ENCODE data around the gene NOP53.

DNA sequence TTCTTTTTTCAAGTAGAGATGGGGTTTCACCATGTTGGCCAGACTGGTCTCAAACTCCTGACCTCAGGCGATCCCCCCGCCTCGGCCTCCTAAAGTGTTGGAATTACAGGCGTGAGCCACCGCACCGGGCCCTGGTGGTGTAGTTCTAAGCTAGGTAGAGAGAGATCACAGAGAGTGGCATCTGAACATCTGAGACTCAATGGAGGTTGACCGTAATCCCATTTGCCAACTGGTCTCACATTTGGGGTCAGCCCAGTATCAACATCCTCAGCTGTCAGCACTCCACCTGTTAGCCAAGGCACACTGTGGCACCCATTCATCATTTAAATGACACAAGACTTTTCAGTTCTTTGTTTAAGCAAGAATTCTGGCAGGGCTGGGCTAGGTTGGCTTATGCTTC, 41.2 kb downstream of the NOP53 start:
- TF ChIP-seq, protein P1, sequence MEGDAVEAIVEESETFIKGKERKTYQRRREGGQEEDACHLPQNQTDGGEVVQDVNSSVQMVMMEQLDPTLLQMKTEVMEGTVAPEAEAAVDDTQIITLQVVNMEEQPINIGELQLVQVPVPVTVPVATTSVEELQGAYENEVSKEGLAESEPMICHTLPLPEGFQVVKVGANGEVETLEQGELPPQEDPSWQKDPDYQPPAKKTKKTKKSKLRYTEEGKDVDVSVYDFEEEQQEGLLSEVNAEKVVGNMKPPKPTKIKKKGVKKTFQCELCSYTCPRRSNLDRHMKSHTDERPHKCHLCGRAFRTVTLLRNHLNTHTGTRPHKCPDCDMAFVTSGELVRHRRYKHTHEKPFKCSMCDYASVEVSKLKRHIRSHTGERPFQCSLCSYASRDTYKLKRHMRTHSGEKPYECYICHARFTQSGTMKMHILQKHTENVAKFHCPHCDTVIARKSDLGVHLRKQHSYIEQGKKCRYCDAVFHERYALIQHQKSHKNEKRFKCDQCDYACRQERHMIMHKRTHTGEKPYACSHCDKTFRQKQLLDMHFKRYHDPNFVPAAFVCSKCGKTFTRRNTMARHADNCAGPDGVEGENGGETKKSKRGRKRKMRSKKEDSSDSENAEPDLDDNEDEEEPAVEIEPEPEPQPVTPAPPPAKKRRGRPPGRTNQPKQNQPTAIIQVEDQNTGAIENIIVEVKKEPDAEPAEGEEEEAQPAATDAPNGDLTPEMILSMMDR (IDR thresholded peaks at IDR 0.05; ENCODE audit: poor library complexity, severe bottlenecking), result no peak
- no peak for TF ChIP-seq RAD21 (conservative IDR thresholded peaks at IDR 0.05)
